ENCODE results near the gene ZNF414. TPM values are rescaled to one million over a fixed set of nuclear protein-coding genes. Genes with fewer than 3 reads are reported as not detected.
"Not testable (repeated sequence)": the region's sequence is repeated elsewhere in the genome, so short reads cannot be mapped to it uniquely, and the experiment has no call there.

The ZNF414 gene
- total RNA-seq (10 to 100 TPM; 45.1 to 46.2 TPM), total RNA-seq (6.7 to 6.9 reads per million in 2 donors)

GRCh38 chr19:8513687-8514504, at the start of gene ZNF414:
ZNF414 (minus strand) TSS chr19:8514167; CDS start chr19:8514046, 121 bp downstream.
- Mint-ChIP-seq H3K27ac (peak within 1 kb of the TSS; percentile 99), H3K4me3 (peak within 1 kb of the TSS; percentile 83), H3K27me3 (no peaks in the 10 kb centered on the region), H3K4me1 (peaks cover 39% of the 10 kb centered on the region), H3K36me3 (ENCODE audit: low read depth) (peaks cover 2% of the 10 kb centered on the region)
- H3K9me3 ChIP-seq (ENCODE audit: control insufficient read depth, low read length, poor library complexity, severe bottlenecking), result no peaks in the 10 kb centered on the region
- DNase-seq (peak; percentile 94 to 98 (median 95)), ATAC-seq (peak; percentile 83)

- no peak for DNase-seq
- Mint-ChIP-seq H3K4me1 (peaks cover 38% of the 10 kb centered on the region), H3K4me3 (no peak overlapping the region), H3K36me3 (ENCODE audit: low read depth) (peaks cover 3% of the 10 kb centered on the region), H3K27me3 (no peaks in the 10 kb centered on the region), H3K27ac (peak overlapping the region; percentile 90)
- H3K9me3 ChIP-seq (ENCODE audit: control insufficient read depth, low read length, poor library complexity, severe bottlenecking), result no peaks in the 10 kb centered on the region
- no peak for ATAC-seq
Observed at GRCh38 chr19:8561075-8561764, 47.3 kb upstream of the ZNF414 start.

- peaks cover 6% of the 10 kb centered on the region for H3K36me3 Mint-ChIP-seq (ENCODE audit: low read depth)
- ATAC-seq (no peak), DNase-seq (no peak)
- no peaks in the 10 kb centered on the region for H3K9me3 ChIP-seq (ENCODE audit: control insufficient read depth, low read length, poor library complexity, severe bottlenecking)
- peaks cover 31% of the 10 kb centered on the region for H3K4me1 Mint-ChIP-seq
- no peaks in the 10 kb centered on the region for H3K27me3 Mint-ChIP-seq
- peak overlapping the region; percentile 31 for H3K4me3 Mint-ChIP-seq
- H3K27ac Mint-ChIP-seq, result peak overlapping the region; percentile 90
Observed at GRCh38 chr19:8558325-8558724, 44.4 kb upstream of the ZNF414 start.

- H3K27me3 Mint-ChIP-seq, result no peaks in the 10 kb centered on the region
- peaks cover 8% of the 10 kb centered on the region for H3K36me3 Mint-ChIP-seq (ENCODE audit: low read depth)
- no peaks in the 10 kb centered on the region for H3K9me3 ChIP-seq (ENCODE audit: control insufficient read depth, low read length, poor library complexity, severe bottlenecking)
- peak overlapping the region; percentile 3 for H3K4me3 Mint-ChIP-seq
- DNase-seq, result no peak
- H3K4me1 Mint-ChIP-seq, result peaks cover 29% of the 10 kb centered on the region
- ATAC-seq, result no peak
- H3K27ac Mint-ChIP-seq, result peak overlapping the region; percentile 90
Observed at GRCh38 chr19:8557642-8558238, 43.8 kb upstream of the ZNF414 start.

- not testable (repeated sequence) for ATAC-seq; DNase-seq; H3K9me3 ChIP-seq (ENCODE audit: control insufficient read depth, low read length, poor library complexity, severe bottlenecking); H3K27ac Mint-ChIP-seq; H3K27me3 Mint-ChIP-seq; H3K4me3 Mint-ChIP-seq
- peaks cover 17% of the 10 kb centered on the region for H3K4me1 Mint-ChIP-seq
- peaks cover 15% of the 10 kb centered on the region for H3K36me3 Mint-ChIP-seq (ENCODE audit: low read depth)
Observed at GRCh38 chr19:8553729-8554128, 39.8 kb upstream of the ZNF414 start.

- H3K27ac Mint-ChIP-seq, result no peak overlapping the region
- no peaks in the 10 kb centered on the region for H3K9me3 ChIP-seq (ENCODE audit: control insufficient read depth, low read length, poor library complexity, severe bottlenecking)
- H3K4me3 Mint-ChIP-seq, result no peak overlapping the region
- no peak for ATAC-seq
- no peak for DNase-seq
- peaks cover 9% of the 10 kb centered on the region for H3K4me1 Mint-ChIP-seq
- H3K27me3 Mint-ChIP-seq, result no peaks in the 10 kb centered on the region
- H3K36me3 Mint-ChIP-seq (ENCODE audit: low read depth), result peaks cover 13% of the 10 kb centered on the region
Observed at GRCh38 chr19:8552810-8553209, 38.8 kb upstream of the ZNF414 start.

- H3K4me3 Mint-ChIP-seq, result no peak overlapping the region
- peaks cover 5% of the 10 kb centered on the region for H3K4me1 Mint-ChIP-seq
- H3K9me3 ChIP-seq (ENCODE audit: control insufficient read depth, low read length, poor library complexity, severe bottlenecking), result no peaks in the 10 kb centered on the region
- H3K27ac Mint-ChIP-seq, result peak overlapping the region; percentile 47
- ATAC-seq, result no peak
- H3K27me3 Mint-ChIP-seq, result no peaks in the 10 kb centered on the region
- no peak for DNase-seq
- H3K36me3 Mint-ChIP-seq (ENCODE audit: low read depth), result peaks cover 12% of the 10 kb centered on the region
Observed at GRCh38 chr19:8550070-8550469, 36.1 kb upstream of the ZNF414 start.

GRCh38 chr19:8545743-8546142, 31.8 kb upstream of the ZNF414 start:
- Mint-ChIP-seq H3K36me3 (ENCODE audit: low read depth) (peaks cover 2% of the 10 kb centered on the region), H3K27ac (no peak overlapping the region), H3K27me3 (no peaks in the 10 kb centered on the region), H3K4me3 (no peak overlapping the region), H3K4me1 (no peaks in the 10 kb centered on the region)
- DNase-seq (no peak), ATAC-seq (no peak)
- H3K9me3 ChIP-seq (ENCODE audit: control insufficient read depth, low read length, poor library complexity, severe bottlenecking), result no peaks in the 10 kb centered on the region

- no peaks in the 10 kb centered on the region for H3K9me3 ChIP-seq (ENCODE audit: control insufficient read depth, low read length, poor library complexity, severe bottlenecking)
- ATAC-seq (no peak), DNase-seq (no peak)
- Mint-ChIP-seq H3K4me1 (no peaks in the 10 kb centered on the region), H3K4me3 (no peak overlapping the region), H3K36me3 (ENCODE audit: low read depth) (peaks cover 2% of the 10 kb centered on the region), H3K27ac (no peak overlapping the region), H3K27me3 (no peaks in the 10 kb centered on the region)
Observed at GRCh38 chr19:8544168-8544567, 30.2 kb upstream of the ZNF414 start.

GRCh38 chr19:8539621-8540149, 25.7 kb upstream of the ZNF414 start:
- peak overlapping the region; percentile 47 for H3K27ac Mint-ChIP-seq
- no peak overlapping the region for H3K4me3 Mint-ChIP-seq
- no peaks in the 10 kb centered on the region for H3K27me3 Mint-ChIP-seq
- ATAC-seq, result no peak
- H3K9me3 ChIP-seq (ENCODE audit: control insufficient read depth, low read length, poor library complexity, severe bottlenecking), result no peaks in the 10 kb centered on the region
- peaks cover 2% of the 10 kb centered on the region for H3K4me1 Mint-ChIP-seq
- peaks cover 9% of the 10 kb centered on the region for H3K36me3 Mint-ChIP-seq (ENCODE audit: low read depth)
- DNase-seq, result no peak

- H3K27me3 Mint-ChIP-seq, result no peaks in the 10 kb centered on the region
- H3K4me1 Mint-ChIP-seq, result peaks cover 4% of the 10 kb centered on the region
- H3K9me3 ChIP-seq (ENCODE audit: control insufficient read depth, low read length, poor library complexity, severe bottlenecking), result no peaks in the 10 kb centered on the region
- peak overlapping the region; percentile 11 for H3K27ac Mint-ChIP-seq
- H3K36me3 Mint-ChIP-seq (ENCODE audit: low read depth), result peaks cover 9% of the 10 kb centered on the region
- DNase-seq (no peak), ATAC-seq (no peak)
- no peak overlapping the region for H3K4me3 Mint-ChIP-seq
Observed at GRCh38 chr19:8537099-8537498, 23.1 kb upstream of the ZNF414 start.

GRCh38 chr19:8536282-8536681, 22.3 kb upstream of the ZNF414 start:
- DNase-seq (no peak), ATAC-seq (no peak)
- no peaks in the 10 kb centered on the region for H3K9me3 ChIP-seq (ENCODE audit: control insufficient read depth, low read length, poor library complexity, severe bottlenecking)
- H3K27ac Mint-ChIP-seq, result peak overlapping the region; percentile 85
- H3K36me3 Mint-ChIP-seq (ENCODE audit: low read depth), result peaks cover 7% of the 10 kb centered on the region
- peaks cover 4% of the 10 kb centered on the region for H3K4me1 Mint-ChIP-seq
- no peaks in the 10 kb centered on the region for H3K27me3 Mint-ChIP-seq
- H3K4me3 Mint-ChIP-seq, result no peak overlapping the region

- no peaks in the 10 kb centered on the region for H3K9me3 ChIP-seq (ENCODE audit: control insufficient read depth, low read length, poor library complexity, severe bottlenecking)
- H3K4me1 Mint-ChIP-seq, result peaks cover 21% of the 10 kb centered on the region
- H3K36me3 Mint-ChIP-seq (ENCODE audit: low read depth), result peaks cover 24% of the 10 kb centered on the region
- H3K4me3 Mint-ChIP-seq, result no peak overlapping the region
- ATAC-seq (no peak), DNase-seq (no peak)
- H3K27ac Mint-ChIP-seq, result no peak overlapping the region
- H3K27me3 Mint-ChIP-seq, result no peaks in the 10 kb centered on the region
Observed at GRCh38 chr19:8532225-8532624, 18.3 kb upstream of the ZNF414 start.

Measured in T-helper 17 cell (primary cell).